Liver (tissue), 3 donors: ENCODE results near the gene ALPI.

Experiments used
- EGR1 ChIP-seq, 2 donors: IDR thresholded peaks; 2 replicates each; pipeline ENCODE4 v1.6.1; 2016 to 2018; ENCODE audit warnings: antibody characterized with exemption in 2 of 2, low read depth in 2 of 2
- FOXA1 ChIP-seq: IDR thresholded peaks from 2 replicates; pipeline ENCODE4 v1.6.1; 2016; ENCODE audit warnings: antibody characterized with exemption
- GABPA ChIP-seq, 2 donors: IDR thresholded peaks in 1 of 2; conservative IDR thresholded peaks in 1 of 2; 2 replicates each; pipeline ENCODE4 v1.6.1; 2016; ENCODE audit warnings: antibody characterized with exemption in 2 of 2, mild to moderate bottlenecking in 1 of 2, moderate library complexity in 1 of 2
- JUND ChIP-seq, 2 donors: IDR thresholded peaks; 2 replicates each; pipeline ENCODE4 v1.6.1; 2016; ENCODE audit warnings: antibody characterized with exemption in 2 of 2
- MAX ChIP-seq: IDR thresholded peaks from 2 replicates; pipeline ENCODE4 v1.6.1; 2016; ENCODE audit warnings: antibody characterized with exemption
- RAD21 ChIP-seq, 2 donors: IDR thresholded peaks; 2 replicates each; pipeline ENCODE4 v1.6.1; 2016; ENCODE audit warnings: antibody characterized with exemption in 2 of 2, mild to moderate bottlenecking in 2 of 2
- REST ChIP-seq: IDR thresholded peaks from 2 replicates; pipeline ENCODE4 v1.6.1; 2016; ENCODE audit warnings: antibody characterized with exemption, mild to moderate bottlenecking
- SP1 ChIP-seq: IDR thresholded peaks from 2 replicates; pipeline ENCODE4 v1.6.1; 2018; ENCODE audit warnings: antibody characterized with exemption, mild to moderate bottlenecking
- TAF1 ChIP-seq: conservative IDR thresholded peaks from 2 replicates; pipeline ENCODE4 v1.6.1; 2016; ENCODE audit warnings: antibody characterized with exemption, mild to moderate bottlenecking
- YY1 ChIP-seq: IDR thresholded peaks from 2 replicates; pipeline ENCODE4 v1.6.1; 2016; ENCODE audit warnings: antibody characterized with exemption, mild to moderate bottlenecking
- ZBTB33 ChIP-seq: IDR thresholded peaks from 2 replicates; pipeline ENCODE4 v1.6.1; 2016; ENCODE audit warnings: antibody characterized with exemption
- TF ChIP-seq, protein P1 (sequence below): fragments of 150-350 bp; IDR thresholded peaks from 2 replicates; pipeline ENCODE4 v1.5.1; 2017; ENCODE audit warnings: improper control_type of control experiment, low read depth, low read length; ENCODE audit not compliant: missing input control
- TF ChIP-seq, protein P2 (sequence below): IDR thresholded peaks from 2 replicates; pipeline ENCODE4 v1.6.1; 2016; ENCODE audit warnings: antibody characterized with exemption
- donor health status: healthy.
- donor health status: healthy.

DNA sequence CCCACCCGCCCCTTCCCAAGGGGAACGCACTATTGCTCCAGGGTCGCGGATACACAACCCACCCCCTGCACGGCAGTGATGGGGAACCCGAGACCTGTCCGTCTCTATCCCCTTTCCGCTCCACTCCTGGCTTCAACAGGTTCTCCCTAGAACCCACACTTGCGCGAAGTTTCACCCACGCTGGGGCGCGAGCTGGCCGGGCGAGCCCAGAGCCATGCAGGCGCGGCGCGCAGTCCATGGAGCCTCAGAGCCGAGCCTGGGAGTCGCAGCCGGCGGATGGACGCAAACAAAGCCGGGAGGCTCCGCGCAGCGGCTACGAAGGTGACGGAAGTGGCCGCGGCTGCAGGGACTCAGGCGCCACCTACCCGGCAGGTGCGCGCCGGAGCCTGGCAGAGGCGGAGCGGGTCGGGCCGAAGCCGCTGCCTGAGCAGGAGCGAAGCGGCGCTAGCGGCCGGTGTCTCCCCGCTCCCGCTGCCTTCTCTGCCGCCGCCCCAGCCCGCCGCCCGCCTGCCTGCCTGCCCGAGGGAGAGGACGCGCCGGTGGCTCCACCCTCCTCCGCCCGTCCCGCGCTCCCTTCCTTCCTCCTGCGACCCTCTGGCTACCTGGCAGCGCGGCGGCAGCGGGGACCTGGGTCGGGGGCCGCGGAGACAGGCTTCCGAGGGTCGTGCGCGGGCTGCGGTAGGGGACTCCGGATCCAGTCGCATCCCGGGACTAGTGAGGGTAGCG lies 35.3 kb upstream of the ALPI start:
- TF ChIP-seq REST (no peak), YY1 (no peak), MAX (no peak), RAD21 (IDR thresholded peaks at IDR 0.05) (no peak), ZBTB33 (no peak), TAF1 (no peak), JUND (IDR thresholded peaks at IDR 0.05) (no peak), FOXA1 (no peak), SP1 (no peak), EGR1 (IDR thresholded peaks at IDR 0.05; ENCODE audit: low read depth in 2 of 2) (no peak), GABPA (IDR thresholded peaks at IDR 0.05 in 1 of 2, conservative IDR thresholded peaks at IDR 0.05 in 1 of 2) (no peak)
- TF ChIP-seq, protein P1, sequence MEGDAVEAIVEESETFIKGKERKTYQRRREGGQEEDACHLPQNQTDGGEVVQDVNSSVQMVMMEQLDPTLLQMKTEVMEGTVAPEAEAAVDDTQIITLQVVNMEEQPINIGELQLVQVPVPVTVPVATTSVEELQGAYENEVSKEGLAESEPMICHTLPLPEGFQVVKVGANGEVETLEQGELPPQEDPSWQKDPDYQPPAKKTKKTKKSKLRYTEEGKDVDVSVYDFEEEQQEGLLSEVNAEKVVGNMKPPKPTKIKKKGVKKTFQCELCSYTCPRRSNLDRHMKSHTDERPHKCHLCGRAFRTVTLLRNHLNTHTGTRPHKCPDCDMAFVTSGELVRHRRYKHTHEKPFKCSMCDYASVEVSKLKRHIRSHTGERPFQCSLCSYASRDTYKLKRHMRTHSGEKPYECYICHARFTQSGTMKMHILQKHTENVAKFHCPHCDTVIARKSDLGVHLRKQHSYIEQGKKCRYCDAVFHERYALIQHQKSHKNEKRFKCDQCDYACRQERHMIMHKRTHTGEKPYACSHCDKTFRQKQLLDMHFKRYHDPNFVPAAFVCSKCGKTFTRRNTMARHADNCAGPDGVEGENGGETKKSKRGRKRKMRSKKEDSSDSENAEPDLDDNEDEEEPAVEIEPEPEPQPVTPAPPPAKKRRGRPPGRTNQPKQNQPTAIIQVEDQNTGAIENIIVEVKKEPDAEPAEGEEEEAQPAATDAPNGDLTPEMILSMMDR: no peak
- TF ChIP-seq, protein P2, sequence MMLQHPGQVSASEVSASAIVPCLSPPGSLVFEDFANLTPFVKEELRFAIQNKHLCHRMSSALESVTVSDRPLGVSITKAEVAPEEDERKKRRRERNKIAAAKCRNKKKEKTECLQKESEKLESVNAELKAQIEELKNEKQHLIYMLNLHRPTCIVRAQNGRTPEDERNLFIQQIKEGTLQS: no peak
